Ovary (tissue), 3 donors: ENCODE data around the gene KPNA2.
"Not testable (repeated sequence)": the region's sequence is repeated elsewhere in the genome, so short reads cannot be mapped to it uniquely, and the experiment has no call there.

ENCODE experiments used
- EP300 ChIP-seq: sonication (generic); formaldehyde crosslinking; IDR thresholded peaks from one replicate; pipeline ENCODE4 v1.6.1; 2017; ENCODE audit warnings: antibody characterized with exemption
- POLR2A ChIP-seq: fragments of 450-650 bp; IDR thresholded peaks from one replicate; pipeline ENCODE4 v1.6.1; 2017; ENCODE audit warnings: antibody characterized with exemption, mild to moderate bottlenecking, moderate library complexity
- TF ChIP-seq, protein P1 (sequence below), 3 donors: fragments of 450-650 bp in 2 of 3; fragments of 200-600 bp in 1 of 3; IDR thresholded peaks; one replicate each; pipeline versions ENCODE4 v1.5.1 to v1.8.0; 2016 to 2022; ENCODE audit warnings: antibody characterized with exemption in 3 of 3, mild to moderate bottlenecking in 1 of 3
- donor health status: DM: no; HTN: no; CAD: no.

DNA sequence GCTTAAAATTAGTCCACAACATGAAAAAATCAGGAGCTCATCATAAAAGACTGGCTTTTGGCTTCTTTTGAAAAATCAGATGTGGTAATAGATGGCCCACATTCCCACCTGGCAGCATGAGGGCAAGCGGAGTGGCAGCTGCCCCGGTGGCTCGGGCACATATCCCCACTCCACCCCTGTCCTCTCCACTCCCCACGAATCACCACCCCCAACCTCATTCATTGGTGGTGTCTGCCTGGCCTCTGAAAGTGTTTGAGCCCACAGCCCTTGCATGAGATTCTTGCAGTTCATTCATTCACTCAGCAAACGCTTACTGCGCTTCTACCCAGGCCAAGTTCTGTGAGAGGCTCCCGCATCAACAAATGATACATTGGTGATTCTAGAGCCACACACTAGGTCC, 29.8 kb downstream of the KPNA2 start:
- TF ChIP-seq, protein P1, sequence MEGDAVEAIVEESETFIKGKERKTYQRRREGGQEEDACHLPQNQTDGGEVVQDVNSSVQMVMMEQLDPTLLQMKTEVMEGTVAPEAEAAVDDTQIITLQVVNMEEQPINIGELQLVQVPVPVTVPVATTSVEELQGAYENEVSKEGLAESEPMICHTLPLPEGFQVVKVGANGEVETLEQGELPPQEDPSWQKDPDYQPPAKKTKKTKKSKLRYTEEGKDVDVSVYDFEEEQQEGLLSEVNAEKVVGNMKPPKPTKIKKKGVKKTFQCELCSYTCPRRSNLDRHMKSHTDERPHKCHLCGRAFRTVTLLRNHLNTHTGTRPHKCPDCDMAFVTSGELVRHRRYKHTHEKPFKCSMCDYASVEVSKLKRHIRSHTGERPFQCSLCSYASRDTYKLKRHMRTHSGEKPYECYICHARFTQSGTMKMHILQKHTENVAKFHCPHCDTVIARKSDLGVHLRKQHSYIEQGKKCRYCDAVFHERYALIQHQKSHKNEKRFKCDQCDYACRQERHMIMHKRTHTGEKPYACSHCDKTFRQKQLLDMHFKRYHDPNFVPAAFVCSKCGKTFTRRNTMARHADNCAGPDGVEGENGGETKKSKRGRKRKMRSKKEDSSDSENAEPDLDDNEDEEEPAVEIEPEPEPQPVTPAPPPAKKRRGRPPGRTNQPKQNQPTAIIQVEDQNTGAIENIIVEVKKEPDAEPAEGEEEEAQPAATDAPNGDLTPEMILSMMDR (IDR thresholded peaks at IDR 0.05) = not testable (repeated sequence)
- not testable (repeated sequence) for TF ChIP-seq POLR2A, EP300
